Kidney (tissue), 14 donors: ENCODE measurements around the gene CNTN5. TPM values are rescaled to one million over a fixed set of nuclear protein-coding genes. Genes with fewer than 3 reads are reported as not detected.

Experiments
- DNase-seq, 5 donors: peaks; one replicate each; pipeline ENCODE4 v3.0.0-alpha.2; 2013 to 2020
- FAIRE-seq: peaks from 2 replicates; lab custom pipeline; 2012; peaks lifted over from hg19 to GRCh38; lab: Jason Lieb, UNC
- H3K27ac ChIP-seq, 2 donors: one replicate each; pipeline ENCODE4 v1.7.0; 2013; ENCODE audit warnings: low read depth in 2 of 2, low read length in 2 of 2, inconsistent platforms in 1 of 2
- H3K27me3 ChIP-seq: one replicate; pipeline ENCODE4 v1.7.1; 2013; ENCODE audit warnings: low read length, inconsistent platforms; ENCODE audit not compliant: control insufficient read depth, insufficient read depth
- H3K36me3 ChIP-seq, 3 donors: one replicate each; pipeline versions ENCODE4 v1.7.0 to v1.7.1; 2013; ENCODE audit warnings: low read length in 3 of 3, control low read depth in 1 of 3, inconsistent platforms in 1 of 3; ENCODE audit not compliant: insufficient read depth in 3 of 3, control insufficient read depth in 2 of 3
- H3K4me1 ChIP-seq, 3 donors: one replicate each; pipeline versions ENCODE4 v1.7.0 to v1.7.1; 2013; ENCODE audit warnings: low read length in 3 of 3, inconsistent platforms in 1 of 3, low read depth in 1 of 3; ENCODE audit not compliant: control insufficient read depth in 2 of 3, insufficient read depth in 2 of 3
- H3K4me3 ChIP-seq, 3 donors: one replicate each; pipeline versions ENCODE4 v1.7.0 to v1.8.1; 2013; ENCODE audit warnings: low read length in 3 of 3, control low read depth in 1 of 3, inconsistent platforms in 1 of 3
- H3K9ac ChIP-seq, 3 donors: one replicate each; pipeline versions ENCODE4 v1.7.0 to v1.7.1; 2013; ENCODE audit warnings: low read length in 3 of 3, control low read depth in 1 of 3, inconsistent platforms in 1 of 3
- H3K9me3 ChIP-seq, 3 donors: one replicate each; pipeline versions ENCODE4 v1.7.0 to v1.7.1; 2013; ENCODE audit warnings: low read length in 3 of 3, control low read depth in 1 of 3, inconsistent platforms in 1 of 3; ENCODE audit not compliant: control insufficient read depth in 2 of 3, insufficient read depth in 1 of 3
- intact Hi-C: fragments of 100-400 bp; cut with DNase I; formaldehyde crosslinking; loops from one replicate; pipeline ENCODE4 v1.11.1; 2022
- polyA plus RNA-seq: library from polyadenylated mRNA; stranded (reverse); fragments of 350-450 nt; fragmentation: Illumina TruSeq; extraction: RNeasy Lipid Tissue Mini Kit (QIAGEN cat#74804); gene quantifications from one replicate; pipeline ENCODE4 v1.2.3, GENCODE V29; 2014; ENCODE audit warnings: low read depth, low replicate concordance; ENCODE audit not compliant: insufficient read depth
- total RNA-seq: library from RNA; stranded (reverse); fragmentation: NEBNext Ultra II Directional; extraction: Animal tissue kit (Norgen Biotek cat#: 25700); gene quantifications from one replicate; pipeline ENCODE4 v1.2.1, GENCODE V29; 2021
- TF ChIP-seq, protein P1 (sequence below): IDR thresholded peaks from 3 replicates; pipeline ENCODE4 v1.5.1; 2012; ENCODE audit warnings: mild to moderate bottlenecking, moderate library complexity, borderline replicate concordance; ENCODE audit not compliant: insufficient read depth; ENCODE audit errors: extremely low read depth
- donor health status: control.
- donor health status: control.
- donor health status: control.
- donor health status: control.
- donor health status: control.
- donor health status: DM: yes; HTN: yes; CAD: no.
- donor health status: Normal renal cell carcinoma (clear cell type).

CNTN5 gene
- total and polyA plus RNA-seq, 2 donors from 2014 or later: 0.11 to 0.66 TPM

DNA sequence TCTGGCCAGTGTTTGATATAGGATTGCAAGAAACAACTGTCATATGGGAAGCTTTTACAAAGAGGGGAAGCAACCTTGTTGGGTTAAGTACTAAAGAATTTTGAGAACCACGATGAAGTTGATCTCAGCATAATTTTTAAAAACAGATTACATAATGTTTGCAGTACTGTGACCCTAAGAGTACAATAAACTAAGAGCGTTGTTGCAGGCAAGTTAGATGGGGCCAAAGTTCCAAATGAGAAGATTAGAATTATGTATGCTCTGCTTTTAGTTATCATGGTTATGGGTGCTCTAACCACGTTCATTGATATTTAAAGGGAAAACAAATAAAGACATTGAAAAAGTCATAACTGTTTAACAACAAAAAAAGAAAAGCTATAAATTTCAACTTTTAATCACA is 177.5 kb downstream of the CNTN5 start:
- Histone ChIP-seq H3K9ac (no peak overlapping the region), H3K27me3 (no peaks in the 10 kb centered on the region), H3K9me3 (no peaks in the 10 kb centered on the region), H3K4me3 (no peak overlapping the region), H3K4me1 (no peaks in the 10 kb centered on the region), H3K27ac (no peak overlapping the region), H3K36me3 (no peaks in the 10 kb centered on the region)
- FAIRE-seq (no peak), DNase-seq (no peak)
- intact Hi-C loops: no loop called here
- TF ChIP-seq, protein P1, sequence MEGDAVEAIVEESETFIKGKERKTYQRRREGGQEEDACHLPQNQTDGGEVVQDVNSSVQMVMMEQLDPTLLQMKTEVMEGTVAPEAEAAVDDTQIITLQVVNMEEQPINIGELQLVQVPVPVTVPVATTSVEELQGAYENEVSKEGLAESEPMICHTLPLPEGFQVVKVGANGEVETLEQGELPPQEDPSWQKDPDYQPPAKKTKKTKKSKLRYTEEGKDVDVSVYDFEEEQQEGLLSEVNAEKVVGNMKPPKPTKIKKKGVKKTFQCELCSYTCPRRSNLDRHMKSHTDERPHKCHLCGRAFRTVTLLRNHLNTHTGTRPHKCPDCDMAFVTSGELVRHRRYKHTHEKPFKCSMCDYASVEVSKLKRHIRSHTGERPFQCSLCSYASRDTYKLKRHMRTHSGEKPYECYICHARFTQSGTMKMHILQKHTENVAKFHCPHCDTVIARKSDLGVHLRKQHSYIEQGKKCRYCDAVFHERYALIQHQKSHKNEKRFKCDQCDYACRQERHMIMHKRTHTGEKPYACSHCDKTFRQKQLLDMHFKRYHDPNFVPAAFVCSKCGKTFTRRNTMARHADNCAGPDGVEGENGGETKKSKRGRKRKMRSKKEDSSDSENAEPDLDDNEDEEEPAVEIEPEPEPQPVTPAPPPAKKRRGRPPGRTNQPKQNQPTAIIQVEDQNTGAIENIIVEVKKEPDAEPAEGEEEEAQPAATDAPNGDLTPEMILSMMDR: no peak

DNA sequence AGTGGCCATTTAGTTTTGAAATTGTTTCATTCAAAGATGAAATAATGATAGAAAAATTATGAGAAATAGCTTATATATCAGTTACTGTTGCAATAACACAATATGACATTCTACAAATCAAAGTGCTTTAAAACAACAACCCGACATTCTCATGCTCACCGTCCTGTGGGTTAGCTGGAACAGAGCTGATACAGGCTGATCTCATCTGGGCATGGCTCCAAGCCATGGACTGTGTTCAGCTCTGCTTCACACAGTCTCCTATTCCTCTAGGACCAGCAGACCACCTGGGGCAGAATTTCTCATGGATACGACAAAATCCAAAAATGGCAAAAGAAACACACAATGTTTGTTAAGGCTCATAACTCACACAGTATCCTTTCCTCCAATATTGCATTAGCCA is 178.6 kb downstream of the CNTN5 start:
- Histone ChIP-seq H3K27ac (no peak overlapping the region), H3K36me3 (no peaks in the 10 kb centered on the region), H3K4me1 (no peaks in the 10 kb centered on the region), H3K27me3 (no peaks in the 10 kb centered on the region), H3K9me3 (no peaks in the 10 kb centered on the region), H3K4me3 (no peak overlapping the region), H3K9ac (no peak overlapping the region)
- no peak for FAIRE-seq
- no peak for DNase-seq
- intact Hi-C loops: no loop called here
- TF ChIP-seq, protein P1: no peak

DNA sequence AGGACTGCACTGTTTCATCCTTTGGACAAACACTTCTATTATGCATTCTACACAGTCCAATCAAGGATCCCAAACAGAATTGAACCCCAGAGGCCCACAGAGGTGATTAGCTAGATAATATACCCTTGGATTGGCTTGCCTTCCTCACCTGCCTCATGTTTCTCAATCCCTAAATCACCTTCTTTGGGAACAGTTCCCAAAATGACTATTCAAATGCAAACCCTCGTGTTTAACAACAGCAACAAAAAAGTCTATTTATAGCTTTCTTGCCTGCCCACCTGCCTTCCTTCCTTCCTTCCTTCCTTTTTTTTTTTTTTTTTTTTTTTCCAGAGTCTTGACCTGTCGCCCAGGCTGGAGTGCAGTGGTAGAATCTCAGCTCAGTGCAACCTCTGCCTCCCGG is 180.0 kb downstream of the CNTN5 start:
- TF ChIP-seq, protein P1: no peak
- Histone ChIP-seq H3K4me3 (no peak overlapping the region), H3K9me3 (no peaks in the 10 kb centered on the region), H3K27ac (no peak overlapping the region), H3K9ac (no peak overlapping the region), H3K4me1 (no peaks in the 10 kb centered on the region), H3K27me3 (no peaks in the 10 kb centered on the region), H3K36me3 (no peaks in the 10 kb centered on the region)
- no peak for FAIRE-seq
- no peak for DNase-seq
- intact Hi-C loops: no loop called here

DNA sequence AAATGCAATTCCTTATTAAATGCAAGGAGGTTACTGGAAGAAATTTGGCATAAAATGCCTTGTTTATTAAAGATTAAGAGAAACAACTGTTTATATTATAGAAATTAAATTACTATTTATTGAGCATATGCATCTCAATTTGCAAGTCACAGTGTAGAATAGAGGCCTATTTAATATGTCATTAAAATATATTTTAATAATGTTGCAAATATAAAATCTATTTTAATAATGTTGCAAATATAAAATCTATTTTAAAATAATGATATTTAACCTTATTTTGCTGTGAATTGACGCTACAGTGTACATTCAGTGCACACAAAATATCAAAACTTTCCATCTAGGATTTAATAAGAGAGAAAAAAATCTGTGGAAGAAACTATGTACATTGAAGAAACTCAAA is 188.1 kb downstream of the CNTN5 start:
- FAIRE-seq (no peak), DNase-seq (no peak)
- no peak overlapping the region for H3K9ac ChIP-seq
- no peak overlapping the region for H3K4me3 ChIP-seq
- H3K36me3 ChIP-seq: no peaks in the 10 kb centered on the region
- no peaks in the 10 kb centered on the region for H3K4me1 ChIP-seq
- no peaks in the 10 kb centered on the region for H3K9me3 ChIP-seq
- no peaks in the 10 kb centered on the region for H3K27me3 ChIP-seq
- no peak overlapping the region for H3K27ac ChIP-seq
- intact Hi-C loops: no loop called here
- TF ChIP-seq, protein P1: no peak
